H7 (cell line): Measurements from ENCODE around the gene BAK1. TPM values are rescaled to one million over a fixed set of nuclear protein-coding genes. Genes with fewer than 3 reads are reported as not detected.

Experiments
- DNase-seq: peaks from one replicate; pipeline ENCODE4 v3.0.0; 2012
- H3K27me3 ChIP-seq: 2 replicates; pipeline ENCODE4 v1.6.0; 2011; ENCODE audit warnings: mild to moderate bottlenecking, low read length; ENCODE audit not compliant: control insufficient read depth, insufficient read depth
- H3K36me3 ChIP-seq: replicated peaks from 2 replicates; pipeline ENCODE4 v1.5.1; 2011; ENCODE audit warnings: low read length; ENCODE audit not compliant: control insufficient read depth, insufficient read depth
- H3K4me3 ChIP-seq: 2 replicates; pipeline ENCODE4 v1.5.1; 2011; ENCODE audit warnings: low read depth, mild to moderate bottlenecking, control low read depth, low read length, moderate library complexity; ENCODE audit not compliant: insufficient read depth
- total RNA-seq: library from RNA; depleted of rRNA; stranded (reverse); fragments of >200 nt; shearing (Covaris generic); gene quantifications from 2 replicates; pipeline ENCODE4 v1.2.3, GENCODE V29; 2014; rRNA removed

Gene BAK1
- 45.9 and 50.5 TPM in 2 replicates for total RNA-seq

DNA sequence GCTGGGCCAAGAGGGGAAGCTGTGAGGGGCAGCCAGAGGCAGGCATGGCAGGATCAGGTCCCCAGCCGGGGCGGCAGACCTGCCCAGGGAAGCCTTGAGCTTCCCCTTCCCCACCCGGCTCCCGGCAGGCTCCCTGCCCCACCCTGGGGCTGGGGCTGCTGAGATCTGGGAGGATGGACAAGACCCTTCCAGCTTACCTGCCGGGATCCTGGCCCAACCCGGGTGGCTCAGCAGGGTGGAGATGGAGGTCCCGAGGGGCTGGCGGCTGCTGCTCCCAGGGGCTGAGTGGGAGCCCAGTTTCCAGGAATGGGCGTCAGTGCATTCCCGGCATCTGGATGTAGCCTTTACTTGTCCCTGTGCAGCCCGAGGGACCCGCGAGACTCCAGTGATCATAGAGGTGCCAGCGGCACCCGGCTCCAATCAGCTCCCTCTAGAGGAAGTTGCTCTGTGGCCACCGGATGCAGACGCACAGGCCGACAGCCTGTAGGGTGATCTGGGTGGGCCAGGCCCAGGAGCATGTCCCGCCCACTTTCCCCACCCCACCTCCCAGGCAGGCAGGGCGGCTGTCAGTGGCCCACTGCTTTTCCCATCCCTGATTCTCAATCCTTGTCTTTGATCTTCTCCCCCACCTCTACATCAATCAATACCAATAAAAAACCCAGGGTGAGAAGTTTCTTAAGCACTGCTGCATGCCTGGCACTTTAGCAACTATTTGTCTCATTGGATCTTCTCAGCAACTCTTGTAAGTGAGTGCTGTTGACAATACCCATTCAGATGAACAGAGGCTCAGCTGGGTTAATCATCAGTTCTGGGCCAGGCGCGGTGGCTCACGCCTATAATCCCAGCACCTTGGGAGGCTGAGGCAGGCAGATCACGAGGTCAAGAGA lies at the start of gene BAK1:
BAK1 (minus strand) TSS at position 449 of the 887 bp plus-strand sequence. CDS start 2,672 bp downstream, outside the sequence.
- peak within 1 kb of the TSS; percentile 87 for H3K4me3 ChIP-seq
- no peaks in the 10 kb centered on the region for H3K27me3 ChIP-seq
- peaks cover 8% of the 10 kb centered on the region for H3K36me3 ChIP-seq
- peak; percentile 98 for DNase-seq

- DNase-seq = no peak
- peaks cover 3% of the 10 kb centered on the region for H3K36me3 ChIP-seq
- no peaks in the 10 kb centered on the region for H3K27me3 ChIP-seq
- H3K4me3 ChIP-seq = no peak overlapping the region
Observed at GRCh38 chr6:33628401-33628964, 48.4 kb upstream of the BAK1 start.

DNA sequence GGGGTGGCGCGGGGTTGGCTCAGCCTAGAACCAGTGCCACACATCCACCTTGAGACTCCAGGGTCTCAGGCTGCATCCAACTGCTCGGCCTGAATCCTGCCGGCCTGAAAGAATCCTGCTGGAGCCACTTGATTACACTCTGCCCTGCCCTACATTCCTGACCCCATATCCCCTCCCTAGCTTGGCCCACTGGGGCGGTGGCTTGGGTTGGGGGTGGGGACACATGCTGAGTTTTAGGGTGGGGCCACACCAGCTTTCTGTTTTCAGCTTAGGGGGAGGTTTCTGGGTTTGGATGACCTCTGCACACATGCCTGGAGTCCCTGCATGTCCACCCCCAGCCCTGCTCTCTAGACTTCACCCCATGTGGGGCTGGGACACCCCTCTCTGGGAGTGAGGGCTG lies 47.8 kb upstream of the BAK1 start:
- no peaks in the 10 kb centered on the region for H3K27me3 ChIP-seq
- DNase-seq = no peak
- H3K4me3 ChIP-seq = no peak overlapping the region
- peaks cover 3% of the 10 kb centered on the region for H3K36me3 ChIP-seq

DNA sequence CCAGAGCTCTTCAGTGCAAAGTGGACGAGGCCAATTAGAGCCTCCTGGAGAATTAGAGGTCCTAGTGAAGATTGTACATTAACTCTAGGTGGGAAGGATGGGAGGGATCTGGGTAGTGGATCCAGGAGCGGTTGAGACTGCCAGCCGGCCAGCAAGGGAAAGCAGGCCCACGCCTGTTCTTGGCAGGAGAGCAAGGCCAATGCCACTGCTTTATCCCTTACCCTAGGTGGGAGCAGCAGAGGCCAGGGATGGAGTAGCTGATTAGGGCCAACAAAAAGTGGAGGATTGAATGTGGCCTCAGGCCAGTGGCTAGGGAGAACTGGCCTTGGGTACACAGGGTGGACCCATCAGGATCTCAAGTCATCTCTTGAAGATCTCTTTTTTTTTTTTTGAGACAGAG lies 44.8 kb upstream of the BAK1 start:
- DNase-seq = no peak
- H3K4me3 ChIP-seq = no peak overlapping the region

DNA sequence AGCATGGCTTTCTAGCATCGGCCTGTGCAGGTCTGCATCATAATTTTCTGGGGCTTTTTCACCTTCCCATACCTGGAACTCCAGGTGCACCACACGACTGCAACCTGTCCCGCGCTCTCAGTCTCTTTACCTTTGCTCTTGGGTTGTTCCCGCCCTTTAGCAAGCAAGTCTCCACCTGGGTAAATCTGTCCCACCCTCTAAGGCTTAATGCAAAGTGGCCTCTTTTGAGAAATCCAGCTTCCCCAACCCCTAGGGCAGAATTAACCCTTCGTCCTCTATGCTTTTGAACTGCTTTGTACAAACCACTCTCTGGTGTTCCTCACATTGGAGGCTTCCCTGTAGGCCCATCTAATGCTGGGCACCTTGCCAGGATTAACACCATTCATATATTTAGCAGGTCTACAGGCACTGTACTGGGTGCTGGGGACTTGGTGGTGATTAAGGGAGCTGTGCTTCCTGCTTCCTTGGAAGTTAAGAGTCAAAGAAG lies 43.9 kb upstream of the BAK1 start:
- DNase-seq = peak; percentile 50
- Histone ChIP-seq H3K36me3 (peaks cover 3% of the 10 kb centered on the region), H3K27me3 (peaks cover 1% of the 10 kb centered on the region), H3K4me3 (no peak overlapping the region)

More for the DNA sequence above, 44.8 kb upstream of the BAK1 start:
- Histone ChIP-seq H3K27me3 (peaks cover 1% of the 10 kb centered on the region), H3K36me3 (peaks cover 3% of the 10 kb centered on the region)

- H3K27me3 ChIP-seq = peaks cover 1% of the 10 kb centered on the region
- H3K4me3 ChIP-seq = peak overlapping the region; percentile 93
- H3K36me3 ChIP-seq = peaks cover 3% of the 10 kb centered on the region
- DNase-seq = peak; percentile 62
Observed at GRCh38 chr6:33622456-33623431, 42.7 kb upstream of the BAK1 start.

- Histone ChIP-seq H3K27me3 (peaks cover 1% of the 10 kb centered on the region), H3K36me3 (peaks cover 3% of the 10 kb centered on the region)
- DNase-seq = peak; percentile 91
Observed at GRCh38 chr6:33621711-33622388, 41.8 kb upstream of the BAK1 start.

DNA sequence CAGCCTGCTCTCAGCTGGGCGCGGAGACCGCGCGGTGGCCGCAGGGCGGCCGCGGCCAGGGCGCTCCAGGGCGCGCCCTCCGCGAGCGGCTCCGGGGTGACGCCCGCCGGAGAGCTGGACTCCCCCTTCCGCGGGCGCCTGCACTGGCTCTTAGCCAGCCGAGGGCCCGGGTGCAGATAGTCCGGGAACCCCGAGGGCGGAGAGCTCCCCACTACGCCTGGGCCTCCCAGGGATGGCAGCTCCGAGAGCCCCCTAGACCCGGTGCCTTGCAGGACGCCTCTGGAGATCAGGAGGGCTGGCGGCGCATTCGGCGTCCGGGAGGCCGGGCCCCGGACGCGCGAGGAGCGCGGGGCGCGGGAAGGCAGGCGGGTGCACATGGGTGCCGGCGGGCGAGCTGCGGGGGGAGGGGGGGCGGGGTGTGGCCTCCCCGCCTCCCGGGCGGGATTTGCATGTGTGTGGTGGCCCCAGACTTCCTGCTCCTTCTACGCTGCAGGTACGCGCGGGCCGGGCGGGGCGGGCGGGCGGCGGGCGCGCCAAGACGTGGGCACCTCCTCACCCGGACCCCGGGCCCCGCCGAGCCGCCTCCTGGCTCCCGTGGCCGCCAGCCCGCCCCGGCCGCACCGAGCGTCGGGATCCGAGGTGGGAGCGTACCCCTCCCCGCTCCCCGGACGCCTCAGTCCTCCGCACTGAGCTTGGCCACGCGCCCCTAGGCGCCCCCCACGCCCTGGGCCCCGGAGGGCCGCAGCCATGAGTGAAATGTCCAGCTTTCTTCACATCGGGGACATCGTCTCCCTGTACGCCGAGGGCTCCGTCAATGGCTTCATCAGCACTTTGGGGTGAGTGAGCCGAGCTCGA lies 41.0 kb upstream of the BAK1 start, which contains the start of gene ITPR3:
ITPR3 (plus strand) TSS at position 467 of the 855 bp plus-strand sequence; CDS start at position 748, 281 bp downstream.
- peak; percentile 94 for DNase-seq
- Histone ChIP-seq H3K27me3 (peaks cover 1% of the 10 kb centered on the region), H3K36me3 (peaks cover 3% of the 10 kb centered on the region), H3K4me3 (peak within 1 kb of the TSS; percentile 93)

More at GRCh38 chr6:33621711-33622388, 41.8 kb upstream of the BAK1 start:
- H3K4me3 ChIP-seq = peak overlapping the region; percentile 93

GRCh38 chr6:33620158-33620855 lies 40.2 kb upstream of the BAK1 start:
- peak overlapping the region; percentile 72 for H3K4me3 ChIP-seq
- peaks cover 3% of the 10 kb centered on the region for H3K36me3 ChIP-seq
- peaks cover 1% of the 10 kb centered on the region for H3K27me3 ChIP-seq
- peak; percentile 83 for DNase-seq

GRCh38 chr6:33619166-33619840 lies 39.2 kb upstream of the BAK1 start:
- H3K27me3 ChIP-seq = peaks cover 1% of the 10 kb centered on the region

DNA sequence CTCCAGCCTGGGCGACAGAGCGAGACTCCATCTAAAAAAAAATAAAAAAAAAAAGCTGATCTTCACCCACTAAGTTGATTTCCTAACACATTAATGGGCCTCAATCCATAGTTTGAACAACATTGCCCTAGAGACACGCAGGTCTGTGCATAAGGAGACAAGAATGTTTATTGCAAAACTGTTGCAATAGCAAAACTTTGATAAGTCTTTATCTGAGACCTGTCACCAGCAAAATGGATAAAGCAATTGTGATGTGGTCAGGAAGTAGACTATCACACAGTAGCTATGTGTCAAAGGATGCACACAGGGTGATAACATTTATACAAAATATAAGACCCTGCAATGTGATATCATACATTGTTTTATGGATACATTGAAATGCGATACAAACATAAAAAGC lies 36.8 kb upstream of the BAK1 start:
- Histone ChIP-seq H3K36me3 (no peaks in the 10 kb centered on the region), H3K4me3 (no peak overlapping the region), H3K27me3 (peaks cover 1% of the 10 kb centered on the region)
- DNase-seq = no peak

More at GRCh38 chr6:33619166-33619840, 39.2 kb upstream of the BAK1 start:
- Histone ChIP-seq H3K36me3 (peaks cover 3% of the 10 kb centered on the region), H3K4me3 (no peak overlapping the region)
- peak; percentile 36 for DNase-seq

DNA sequence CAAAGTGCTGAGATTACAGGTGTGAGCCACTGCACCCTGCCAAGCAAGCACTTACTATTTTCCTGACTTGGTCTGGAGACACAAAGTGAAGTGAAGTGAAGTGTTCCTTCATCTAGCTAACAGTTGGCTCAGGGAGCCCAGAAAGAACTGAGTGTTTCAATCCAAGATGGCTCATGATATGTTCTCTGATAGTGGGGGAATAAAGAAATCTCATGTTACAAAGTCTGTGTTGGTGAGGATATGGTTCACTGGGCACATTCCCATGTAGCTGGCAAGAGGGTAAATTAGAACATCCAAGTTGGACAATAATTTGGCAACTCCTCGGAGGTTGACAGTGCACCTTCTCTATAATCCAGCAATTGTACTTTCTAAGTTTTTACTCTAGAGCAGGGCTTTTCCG lies 36.0 kb upstream of the BAK1 start:
- DNase-seq = no peak
- no peak overlapping the region for H3K4me3 ChIP-seq
- no peaks in the 10 kb centered on the region; the same call in 1 of the 2 replicates for H3K27me3 ChIP-seq
- no peaks in the 10 kb centered on the region for H3K36me3 ChIP-seq
